GM18508 (cell line): ENCODE measurements around the gene STAG1.
"Not testable (repeated sequence)": the region's sequence is repeated elsewhere in the genome, so short reads cannot be mapped to it uniquely, and the experiment has no call there.

ENCODE experiments used
- ATAC-seq: cut with Tn5 transposase; IDR thresholded peaks from one replicate; pipeline ENCODE4 v1.9.1; 2021; ENCODE audit warnings: moderate number of reproducible peaks; ENCODE audit not compliant: insufficient read depth, unreplicated experiment

STAG1 gene

DNA sequence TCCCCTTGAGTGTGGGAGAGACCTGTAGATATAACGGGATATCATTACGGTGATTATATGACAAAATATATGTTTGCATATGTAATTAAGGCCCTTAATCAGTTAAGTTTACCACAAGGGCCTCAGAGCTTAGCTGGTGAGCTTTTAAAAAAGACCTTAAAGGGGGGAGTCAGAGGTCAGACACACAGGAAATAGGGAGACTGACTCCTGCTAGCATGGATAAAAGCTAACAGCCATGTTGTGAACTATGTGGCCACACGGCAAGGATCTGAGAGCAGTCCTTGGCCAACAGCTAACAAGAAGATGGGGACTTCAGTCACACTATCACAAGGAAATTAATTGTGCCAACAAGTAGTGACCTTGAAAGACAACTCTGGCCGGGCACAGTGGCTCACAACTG, 3.1 kb downstream of the STAG1 start:
- no peak for ATAC-seq

GRCh38 chr3:136745916-136746315, 6.3 kb downstream of the STAG1 start:
- ATAC-seq, result no peak

DNA sequence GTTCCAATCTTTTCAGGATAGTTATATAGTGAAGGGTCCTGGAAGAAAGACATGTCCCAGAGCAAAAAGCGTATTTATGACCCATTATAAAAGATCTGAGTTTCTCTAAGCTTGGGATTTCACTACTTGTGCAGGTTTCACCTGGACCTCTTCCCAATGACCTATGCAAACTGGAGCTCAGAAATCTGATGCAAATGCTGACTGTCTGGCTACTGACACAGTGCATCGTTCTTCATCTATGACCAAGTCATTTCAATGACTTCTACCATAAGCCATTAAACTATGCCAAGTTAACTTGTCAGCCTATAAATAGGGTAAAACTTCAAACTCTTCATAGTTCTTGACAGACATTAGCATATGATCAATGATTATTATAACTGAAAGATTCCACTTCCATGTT, 11.1 kb downstream of the STAG1 start:
- ATAC-seq, result no peak

GRCh38 chr3:136740351-136740958, 11.7 kb downstream of the STAG1 start:
- ATAC-seq, result no peak

DNA sequence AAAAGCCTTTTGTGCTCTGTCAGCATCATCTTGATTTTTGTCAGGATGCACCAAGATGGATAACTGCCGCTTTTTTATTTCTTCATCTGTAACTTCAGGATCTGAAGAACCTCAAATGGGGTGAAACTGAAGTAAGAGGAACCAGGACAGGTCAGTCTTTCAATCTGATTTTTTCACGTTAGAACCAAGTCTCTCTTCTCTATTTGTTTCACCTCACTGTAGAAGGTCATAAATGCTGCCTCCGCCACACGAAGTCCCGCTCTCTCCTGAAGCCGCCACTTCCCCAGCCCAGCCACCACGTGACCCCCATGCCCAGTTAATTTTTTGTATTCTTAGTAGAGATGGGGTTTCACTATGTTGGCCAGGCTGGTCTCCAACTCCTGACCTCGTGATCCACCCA, 15.2 kb downstream of the STAG1 start:
- ATAC-seq, result not testable (repeated sequence)

DNA sequence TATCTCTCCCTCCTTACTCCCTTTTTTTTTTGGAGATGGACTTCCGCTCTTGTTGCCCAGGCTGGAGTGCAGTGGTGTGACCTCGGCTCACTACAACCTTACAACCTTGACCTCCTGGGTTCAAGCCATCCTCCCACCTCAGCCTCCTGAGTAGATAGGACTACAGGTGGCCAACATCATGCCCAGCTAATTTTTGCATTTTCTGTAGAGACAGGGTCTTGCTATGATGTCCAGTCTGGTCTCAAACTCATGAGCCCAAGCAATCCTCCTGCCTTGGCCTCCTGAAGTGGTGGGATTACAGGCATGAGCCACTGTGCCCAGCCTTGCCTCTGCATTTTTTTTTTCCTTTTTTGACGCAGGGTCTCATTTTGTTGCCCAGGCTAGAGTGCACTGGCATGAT, 17.1 kb downstream of the STAG1 start:
- no peak for ATAC-seq

DNA sequence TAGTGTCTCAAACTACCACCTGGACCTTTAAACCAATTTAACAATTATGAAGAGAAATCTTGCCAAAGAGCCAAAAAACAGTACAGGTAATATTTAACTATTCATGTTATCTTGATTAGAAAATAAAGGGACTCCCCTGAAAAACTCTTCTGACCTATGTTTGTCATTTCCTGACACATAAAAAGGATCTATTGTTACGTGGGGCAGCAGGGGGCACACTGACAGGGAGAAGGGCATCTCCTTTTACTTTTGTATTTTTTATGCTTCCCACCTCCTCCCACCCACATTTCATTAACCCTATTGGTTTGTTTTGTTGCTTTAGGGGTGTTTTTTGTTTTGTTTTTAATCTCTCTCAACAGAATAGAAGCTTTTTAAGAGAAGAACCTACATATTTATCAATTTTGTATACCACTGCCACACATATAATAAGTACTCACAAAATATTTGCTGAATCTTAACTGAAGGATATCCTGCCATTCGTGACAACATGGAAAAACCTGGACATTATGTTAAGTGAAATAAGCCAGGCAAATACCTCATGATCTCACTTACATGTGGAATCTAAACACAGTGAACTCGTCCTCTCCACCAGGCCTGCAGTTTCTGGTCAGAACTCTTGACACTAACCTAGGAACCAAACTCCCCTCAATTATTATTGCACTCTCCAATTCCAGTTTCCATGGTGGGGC, 17.7 kb downstream of the STAG1 start:
- no peak for ATAC-seq

DNA sequence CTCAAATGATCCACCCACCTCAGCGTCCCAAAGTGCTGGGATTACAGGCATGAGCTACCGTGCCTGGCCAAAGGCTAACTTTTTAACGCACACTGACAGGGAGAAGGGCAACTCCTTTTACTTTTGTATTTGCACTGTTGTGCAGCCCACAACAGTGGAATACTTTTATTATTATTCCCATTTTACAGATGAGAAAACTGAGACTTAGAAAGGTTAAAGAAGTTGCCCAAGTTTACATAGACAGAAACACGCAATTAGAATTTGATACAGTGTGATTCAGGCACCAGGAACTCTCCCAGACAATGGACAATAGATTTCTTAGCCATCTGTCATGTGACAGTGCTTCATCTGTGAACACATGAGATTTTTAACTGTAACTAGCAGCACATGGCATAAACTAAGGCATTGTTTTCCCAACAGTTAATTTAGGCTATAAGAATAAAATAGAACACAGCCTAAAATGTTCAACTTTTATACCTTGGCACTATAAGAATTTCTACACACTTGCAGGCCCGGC, 18.8 kb downstream of the STAG1 start:
- no peak for ATAC-seq

GRCh38 chr3:136731274-136731884, 20.8 kb downstream of the STAG1 start:
- no peak for ATAC-seq

DNA sequence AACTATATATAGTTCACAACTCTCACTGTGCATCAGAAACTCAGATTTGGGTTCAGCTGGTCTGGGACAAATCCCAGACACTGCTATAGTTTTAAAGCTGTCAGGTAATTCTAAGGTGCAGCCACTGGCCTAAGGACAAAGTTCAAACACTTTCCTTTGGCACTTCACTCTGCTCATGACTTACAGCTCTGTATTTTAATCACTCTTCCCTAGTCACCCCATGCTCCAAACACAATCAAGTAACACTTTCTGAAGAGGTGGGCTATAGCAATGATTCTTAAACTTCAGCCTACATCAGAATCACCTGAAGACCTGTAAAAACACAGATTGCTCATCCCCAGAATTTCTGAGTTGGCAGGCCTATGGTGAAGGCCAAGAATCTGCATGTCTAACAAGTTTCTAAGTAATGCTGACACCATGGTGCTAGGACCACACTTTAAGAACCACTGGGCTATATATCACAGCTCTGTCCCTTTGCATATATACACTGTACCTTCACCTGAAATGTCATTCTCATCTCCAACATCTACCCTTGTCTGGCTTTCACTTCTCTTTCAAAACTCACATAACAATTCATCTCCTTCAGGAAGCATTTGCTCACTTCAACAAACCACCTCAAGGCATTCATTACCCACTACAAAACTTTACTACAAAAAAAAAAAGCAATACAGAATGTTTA, 21.4 kb downstream of the STAG1 start:
- no peak for ATAC-seq

DNA sequence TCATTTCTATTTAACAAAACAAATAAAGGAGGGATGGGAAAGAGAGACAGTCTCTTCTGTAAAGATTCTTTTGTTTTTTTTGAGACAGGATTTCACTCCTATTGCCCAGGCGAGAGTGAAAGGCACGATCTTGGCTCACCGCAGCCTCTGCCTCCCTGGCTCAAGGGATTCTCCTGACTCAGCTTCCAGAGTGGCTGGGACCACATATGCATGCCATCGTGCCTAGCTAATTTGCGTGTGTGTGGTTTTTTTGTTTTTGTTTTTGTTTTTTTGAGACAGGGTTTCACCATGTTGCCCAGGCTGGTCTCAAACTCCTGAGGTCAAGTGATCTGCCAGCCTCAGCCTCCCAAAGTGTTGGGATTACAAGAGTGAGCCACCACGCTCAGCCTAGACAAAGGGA, 23.3 kb downstream of the STAG1 start:
- no peak for ATAC-seq

GRCh38 chr3:136728473-136728872, 23.7 kb downstream of the STAG1 start:
- ATAC-seq, result no peak

- no peak for ATAC-seq
Measured at GRCh38 chr3:136725468-136725867, 26.7 kb downstream of the STAG1 start.

DNA sequence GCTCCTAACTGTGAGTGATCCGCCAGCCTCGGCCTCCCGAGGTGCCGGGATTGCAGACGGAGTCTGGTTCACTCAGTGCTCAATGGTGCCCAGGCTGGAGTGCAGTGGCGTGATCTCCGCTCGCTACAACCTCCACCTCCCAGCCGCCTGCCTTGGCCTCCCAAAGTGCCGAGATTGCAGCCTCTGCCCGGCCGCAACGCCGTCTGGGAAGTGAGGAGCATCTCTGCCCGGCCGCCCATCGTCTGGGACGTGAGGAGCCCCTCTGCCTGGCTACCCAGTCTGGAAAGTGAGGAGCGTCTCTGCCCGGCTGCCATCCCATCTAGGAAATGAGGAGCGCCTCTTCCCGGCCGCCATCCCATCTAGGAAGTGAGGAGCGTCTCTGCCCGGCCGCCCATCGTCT, 29.3 kb downstream of the STAG1 start:
- ATAC-seq, result not testable (repeated sequence)

GRCh38 chr3:136722399-136722798, 29.8 kb downstream of the STAG1 start:
- not testable (repeated sequence) for ATAC-seq

- ATAC-seq, result no peak
Measured at GRCh38 chr3:136720091-136720490, 32.1 kb downstream of the STAG1 start.

GRCh38 chr3:136716629-136717028, 35.5 kb downstream of the STAG1 start:
- no peak for ATAC-seq

DNA sequence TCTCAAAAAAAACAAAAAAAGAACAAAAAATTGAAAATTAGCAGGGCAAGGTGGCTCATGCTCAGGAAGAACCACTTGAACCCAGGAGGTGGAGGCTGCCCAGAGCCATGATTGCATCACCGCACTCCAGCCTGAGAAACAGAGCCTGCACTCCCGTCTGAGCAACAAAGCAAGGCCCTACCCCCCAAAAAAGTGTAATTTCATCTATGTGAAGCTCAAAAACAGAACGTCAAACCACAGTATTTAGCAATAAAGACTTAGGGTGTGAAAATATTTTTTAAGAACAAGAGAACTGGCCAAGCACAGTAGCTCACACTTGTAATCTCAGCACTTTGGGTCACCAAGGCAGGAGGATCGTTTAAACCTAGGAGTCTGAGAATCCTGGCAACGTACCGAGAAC, 38.2 kb downstream of the STAG1 start:
- no peak for ATAC-seq

DNA sequence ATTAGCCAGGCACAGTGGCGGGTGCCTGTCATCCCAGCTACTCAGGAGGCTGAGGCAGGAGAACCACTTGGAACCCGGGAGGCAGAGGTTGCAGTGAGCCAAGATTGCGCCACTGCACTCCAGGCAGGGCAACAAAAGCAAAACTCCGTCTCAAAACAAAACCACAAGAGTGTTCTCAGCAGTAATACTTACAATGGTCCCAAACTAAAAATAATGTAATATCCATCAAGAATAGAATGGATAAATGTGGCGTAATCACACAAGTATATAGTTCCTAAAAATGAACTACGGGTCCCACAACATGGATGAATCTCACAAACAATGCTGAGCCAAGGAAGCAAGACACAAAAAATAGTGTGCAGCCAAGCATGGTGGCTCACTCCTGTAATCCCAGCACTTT, 39.2 kb downstream of the STAG1 start:
- ATAC-seq, result no peak

- ATAC-seq, result not testable (repeated sequence)
Measured at GRCh38 chr3:136711888-136712287, 40.3 kb downstream of the STAG1 start.

DNA sequence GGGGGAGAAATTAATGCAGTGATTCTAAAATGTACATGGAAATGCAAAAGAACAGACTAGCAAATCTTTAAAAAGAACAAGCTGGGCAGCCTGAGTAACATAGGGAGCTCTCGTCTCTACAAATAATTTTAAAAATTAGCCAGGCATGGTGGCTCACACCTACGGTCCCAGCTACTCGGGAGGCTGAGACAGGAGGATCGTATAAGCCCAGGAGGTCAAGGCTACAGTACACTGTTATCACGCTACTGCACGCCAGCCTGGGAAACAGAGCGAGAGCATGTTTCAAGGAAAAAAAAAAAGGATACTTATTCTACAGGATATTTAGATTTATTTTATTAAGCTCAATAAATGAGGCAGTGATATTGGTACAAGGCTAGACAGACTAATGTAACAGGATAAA, 40.9 kb downstream of the STAG1 start:
- ATAC-seq, result no peak
